HG03103 (cell line): ENCODE measurements around the gene TRABD.

Source experiments
- ATAC-seq: cut with Tn5 transposase; IDR thresholded peaks from one replicate; pipeline ENCODE4 v1.9.1; 2021; ENCODE audit warnings: low read depth; ENCODE audit not compliant: unreplicated experiment

Gene TRABD

GRCh38 chr22:50173311-50173982 lies 12.3 kb upstream of the TRABD start:
- no peak for ATAC-seq

GRCh38 chr22:50173983-50174355 lies 11.7 kb upstream of the TRABD start:
- ATAC-seq: no peak

DNA sequence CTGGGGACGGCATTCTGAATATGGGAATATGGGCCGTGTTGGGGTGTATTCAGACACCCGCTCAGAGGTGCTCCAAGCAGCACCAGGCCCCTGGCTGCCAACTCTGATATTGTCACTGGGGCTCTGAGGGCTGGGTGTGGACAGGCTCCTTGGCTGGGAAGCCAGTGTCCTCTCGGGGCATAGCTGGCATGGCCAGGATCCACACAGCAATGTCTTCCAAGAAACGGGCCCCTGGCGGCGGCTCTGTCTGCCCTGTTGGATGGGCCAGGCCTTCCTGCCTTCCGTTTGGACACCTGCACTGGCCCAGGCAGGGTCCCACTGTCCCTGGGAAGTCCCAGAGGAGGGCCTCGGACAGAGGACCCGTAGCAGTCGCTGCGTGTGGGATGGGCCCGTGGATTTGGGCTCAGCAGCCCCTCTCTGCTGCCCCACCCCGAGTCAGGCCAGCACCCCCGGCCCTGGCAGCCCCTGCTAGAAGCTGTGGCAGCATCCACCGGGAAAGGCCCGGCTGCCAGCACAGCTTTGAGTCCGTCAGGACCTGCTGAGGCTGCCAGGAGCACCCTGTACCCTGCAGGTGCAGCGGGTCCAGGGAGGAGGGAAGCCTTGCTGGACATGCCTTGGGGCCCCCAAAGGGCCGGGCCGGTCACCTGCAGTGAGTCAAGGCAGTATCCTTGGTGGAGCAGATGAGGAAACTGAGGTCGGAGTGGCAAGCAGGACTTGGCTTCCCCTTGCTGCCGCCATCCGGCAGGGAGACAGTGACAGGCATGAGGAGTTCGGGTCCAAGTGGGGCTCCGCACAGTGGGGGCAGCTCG lies 11.1 kb upstream of the TRABD start:
- ATAC-seq: no peak

DNA sequence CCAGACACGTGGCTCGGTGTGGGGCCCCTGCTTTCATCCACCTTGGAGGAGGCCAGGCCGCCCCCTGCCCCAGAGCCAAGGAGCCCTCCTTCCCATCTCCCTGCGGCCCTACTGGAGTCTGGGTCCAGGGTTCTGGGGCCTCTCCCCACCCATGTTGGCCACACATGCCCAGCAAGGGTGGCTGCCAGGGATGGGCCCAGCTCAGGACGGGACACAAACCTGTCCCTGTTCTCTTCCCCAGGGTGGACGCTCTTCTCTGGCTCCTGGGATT lies 10.6 kb upstream of the TRABD start:
- no peak for ATAC-seq

GRCh38 chr22:50175921-50176849 lies 9.5 kb upstream of the TRABD start:
- no peak for ATAC-seq

DNA sequence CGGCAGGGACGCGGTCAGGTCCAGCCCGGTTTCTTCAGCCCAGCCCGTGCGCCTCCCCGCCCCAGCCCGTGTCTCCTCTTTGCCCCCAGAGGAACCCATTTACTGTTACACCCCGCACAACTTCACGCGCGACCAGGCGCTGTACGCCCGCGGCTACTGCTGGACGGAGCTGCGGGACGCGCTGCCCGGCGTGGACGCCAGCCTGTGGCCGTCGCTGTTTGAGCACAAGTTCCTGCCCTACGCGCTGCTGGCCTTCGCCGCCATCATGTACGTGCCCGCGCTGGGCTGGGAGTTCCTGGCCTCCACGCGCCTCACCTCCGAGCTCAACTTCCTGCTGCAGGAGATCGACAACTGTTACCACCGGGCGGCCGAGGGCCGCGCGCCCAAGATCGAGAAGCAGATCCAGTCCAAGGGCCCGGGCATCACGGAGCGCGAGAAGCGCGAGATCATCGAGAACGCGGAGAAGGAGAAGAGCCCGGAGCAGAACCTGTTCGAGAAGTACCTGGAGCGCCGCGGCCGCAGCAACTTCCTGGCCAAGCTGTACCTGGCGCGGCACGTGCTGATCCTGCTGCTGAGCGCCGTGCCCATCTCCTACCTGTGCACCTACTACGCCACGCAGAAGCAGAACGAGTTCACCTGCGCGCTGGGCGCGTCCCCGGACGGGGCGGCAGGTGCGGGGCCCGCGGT lies 8.7 kb upstream of the TRABD start:
- ATAC-seq: no peak

- no peak for ATAC-seq
Measured at GRCh38 chr22:50177537-50178470, 7.9 kb upstream of the TRABD start.

GRCh38 chr22:50178471-50178864 lies 7.2 kb upstream of the TRABD start:
- ATAC-seq: no peak

DNA sequence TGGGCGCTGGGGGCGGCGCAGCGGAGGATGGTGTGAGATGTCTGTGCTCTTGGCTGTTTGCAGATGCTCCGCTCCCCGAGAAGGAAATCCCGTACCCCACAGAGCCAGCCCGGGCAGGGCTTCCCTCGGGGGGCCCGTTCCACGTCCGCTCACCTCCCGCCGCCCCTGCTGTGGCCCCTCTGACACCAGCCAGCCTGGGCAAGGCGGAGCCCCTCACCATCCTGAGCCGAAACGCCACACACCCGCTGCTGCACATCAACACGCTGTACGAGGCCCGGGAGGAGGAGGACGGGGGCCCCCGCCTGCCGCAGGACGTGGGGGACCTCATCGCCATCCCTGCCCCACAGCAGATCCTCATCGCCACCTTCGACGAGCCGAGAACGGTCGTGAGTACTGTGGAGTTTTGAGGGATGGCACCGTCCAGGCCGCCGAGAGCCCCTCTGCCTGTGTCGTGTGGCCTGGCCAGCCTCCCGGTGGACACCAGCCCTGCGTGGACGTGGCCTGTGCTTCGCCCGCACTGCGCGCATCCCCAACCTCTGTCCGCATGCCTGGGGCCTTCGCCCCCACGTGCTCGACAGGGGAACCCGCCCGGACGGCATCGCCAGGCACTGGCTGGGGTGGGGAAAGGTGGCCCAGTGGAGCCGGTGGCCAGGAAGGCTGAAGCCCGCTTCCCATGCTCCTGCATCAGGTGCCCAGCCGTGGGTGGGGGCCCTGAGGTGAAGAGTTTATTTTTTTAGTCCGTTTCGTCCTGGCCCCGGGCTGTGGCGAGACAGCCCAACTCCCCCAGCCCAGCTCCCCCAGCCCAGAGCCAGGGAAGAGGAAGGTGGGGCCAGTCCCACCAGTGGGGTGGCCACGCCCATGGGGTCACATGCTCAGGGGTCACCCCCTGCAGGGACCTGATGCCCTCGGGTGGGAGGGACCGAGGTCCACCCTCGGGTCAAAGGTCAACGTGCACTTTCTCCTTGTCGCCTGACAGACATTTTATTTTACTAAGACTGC lies 6.5 kb upstream of the TRABD start:
- no peak for ATAC-seq

DNA sequence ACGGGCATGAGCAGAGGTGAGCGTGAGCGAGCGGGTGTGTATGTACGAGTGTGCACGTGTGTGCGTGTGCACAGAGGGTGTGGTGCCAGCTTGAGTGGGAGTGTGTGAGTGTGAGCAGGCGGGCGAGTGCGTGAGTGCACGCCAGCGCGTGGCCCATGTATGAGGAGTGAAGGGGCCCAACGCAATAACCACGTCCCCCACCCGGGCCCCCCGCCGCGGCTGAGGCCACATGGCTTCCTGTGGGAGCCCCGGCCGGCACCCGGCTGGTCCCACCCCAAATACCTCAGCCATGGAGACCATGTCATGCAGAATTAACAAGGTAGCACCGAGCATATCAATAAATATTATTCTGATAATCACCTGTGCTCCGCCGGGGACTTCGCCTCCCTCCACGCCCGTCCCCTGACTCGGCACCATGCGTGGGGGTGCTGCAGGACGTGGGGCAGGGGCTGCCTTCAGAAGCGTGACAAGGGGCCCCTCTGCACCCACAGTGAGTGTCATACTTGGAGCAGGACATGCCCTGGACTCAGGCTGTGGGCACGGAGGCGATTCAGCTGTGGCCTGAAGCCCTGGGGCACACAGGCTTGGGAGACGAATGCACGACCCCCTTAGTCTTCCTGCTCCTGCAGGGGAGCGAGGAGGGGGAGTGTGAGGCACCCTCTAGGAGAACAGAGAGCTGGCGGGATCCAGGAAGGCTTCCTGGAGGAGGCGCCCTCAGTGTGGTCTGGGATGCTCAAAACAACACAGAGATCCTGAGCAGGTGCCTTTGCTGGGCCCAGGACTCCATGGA lies 5.6 kb upstream of the TRABD start:
- ATAC-seq: no peak

DNA sequence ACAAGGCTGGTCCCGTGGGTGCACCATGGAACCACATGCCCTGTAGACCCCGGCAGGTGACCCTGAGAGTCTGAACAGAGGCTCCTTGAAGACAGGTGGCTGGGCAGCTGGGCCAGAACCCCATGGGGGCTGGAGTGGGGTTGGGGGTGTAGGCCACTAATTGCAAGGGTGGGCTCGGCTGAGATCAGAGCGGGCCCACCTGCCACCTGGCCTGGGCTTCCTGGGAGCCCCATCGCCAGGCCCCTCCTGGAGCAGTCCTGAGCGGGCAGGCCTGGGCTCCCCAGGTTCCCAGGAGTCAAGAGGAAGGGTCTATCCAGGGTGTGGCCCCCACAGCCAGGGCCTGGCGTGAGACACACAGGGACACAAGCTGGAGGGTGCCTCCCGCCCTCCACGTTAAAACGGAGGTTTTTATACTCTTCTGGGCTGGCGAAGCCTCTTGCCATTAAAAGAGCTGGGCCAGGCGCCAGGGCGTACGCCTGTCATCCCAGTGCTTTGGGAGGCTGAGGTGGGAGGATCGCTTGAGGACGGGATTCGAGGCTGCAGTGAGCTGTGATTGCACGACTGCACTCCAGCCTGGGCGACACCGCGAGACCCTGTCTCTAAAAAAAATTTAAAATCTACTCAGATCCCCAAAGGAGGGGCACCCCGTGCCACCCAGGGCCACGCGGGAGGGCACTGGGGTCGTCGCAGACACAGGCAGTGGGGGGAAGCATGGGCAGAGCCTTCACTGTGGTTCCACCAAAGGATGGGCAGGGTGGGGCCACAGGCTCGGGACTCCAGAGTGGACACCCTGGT lies 4.8 kb upstream of the TRABD start:
- ATAC-seq: no peak

DNA sequence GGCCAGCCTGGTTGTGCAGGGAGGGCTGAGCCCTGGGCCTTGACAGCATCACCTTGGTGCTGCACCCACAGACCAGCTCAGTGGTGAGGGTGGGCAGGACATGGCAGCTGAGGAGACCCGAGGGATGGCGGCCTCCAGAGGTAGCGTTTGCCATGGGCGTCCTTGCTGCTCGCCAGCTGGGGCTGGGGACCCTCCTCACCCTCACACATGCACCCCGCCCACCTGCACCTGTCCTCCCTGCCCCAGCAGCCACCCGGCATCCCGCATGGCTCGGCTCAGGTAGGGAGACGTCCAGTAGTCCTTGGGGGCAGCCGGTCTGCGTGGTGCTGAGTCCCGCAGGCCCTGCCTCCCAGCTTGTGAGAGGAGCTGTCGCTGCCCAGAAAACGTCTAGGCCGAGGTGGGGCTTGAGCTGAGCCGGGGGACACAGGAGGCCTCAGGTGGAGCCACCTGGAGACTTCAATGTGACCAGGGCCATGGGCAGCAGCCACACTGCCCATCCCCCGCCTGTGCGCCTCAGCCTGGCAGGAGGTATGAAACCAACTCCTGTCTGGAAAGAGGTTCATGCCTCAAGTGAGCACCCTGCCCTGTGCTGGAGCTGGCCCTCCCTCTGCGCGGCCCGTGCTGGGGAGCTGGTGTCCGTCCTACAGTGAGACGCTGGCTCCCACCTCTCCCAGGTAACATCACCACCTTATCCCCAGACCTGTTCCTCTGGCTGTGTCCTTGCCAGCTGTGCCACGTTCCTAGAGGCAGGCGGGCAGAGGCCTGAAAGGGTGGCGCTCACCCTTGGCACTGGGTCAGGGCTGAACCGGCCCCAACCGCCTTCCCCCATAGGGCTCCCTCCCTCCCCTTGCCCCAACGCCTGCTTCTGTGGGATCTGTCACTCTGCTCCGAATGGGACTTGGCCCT lies 3.3 kb upstream of the TRABD start:
- ATAC-seq: no peak

- no peak for ATAC-seq
Measured at GRCh38 chr22:50183141-50183971, 2.4 kb upstream of the TRABD start.

DNA sequence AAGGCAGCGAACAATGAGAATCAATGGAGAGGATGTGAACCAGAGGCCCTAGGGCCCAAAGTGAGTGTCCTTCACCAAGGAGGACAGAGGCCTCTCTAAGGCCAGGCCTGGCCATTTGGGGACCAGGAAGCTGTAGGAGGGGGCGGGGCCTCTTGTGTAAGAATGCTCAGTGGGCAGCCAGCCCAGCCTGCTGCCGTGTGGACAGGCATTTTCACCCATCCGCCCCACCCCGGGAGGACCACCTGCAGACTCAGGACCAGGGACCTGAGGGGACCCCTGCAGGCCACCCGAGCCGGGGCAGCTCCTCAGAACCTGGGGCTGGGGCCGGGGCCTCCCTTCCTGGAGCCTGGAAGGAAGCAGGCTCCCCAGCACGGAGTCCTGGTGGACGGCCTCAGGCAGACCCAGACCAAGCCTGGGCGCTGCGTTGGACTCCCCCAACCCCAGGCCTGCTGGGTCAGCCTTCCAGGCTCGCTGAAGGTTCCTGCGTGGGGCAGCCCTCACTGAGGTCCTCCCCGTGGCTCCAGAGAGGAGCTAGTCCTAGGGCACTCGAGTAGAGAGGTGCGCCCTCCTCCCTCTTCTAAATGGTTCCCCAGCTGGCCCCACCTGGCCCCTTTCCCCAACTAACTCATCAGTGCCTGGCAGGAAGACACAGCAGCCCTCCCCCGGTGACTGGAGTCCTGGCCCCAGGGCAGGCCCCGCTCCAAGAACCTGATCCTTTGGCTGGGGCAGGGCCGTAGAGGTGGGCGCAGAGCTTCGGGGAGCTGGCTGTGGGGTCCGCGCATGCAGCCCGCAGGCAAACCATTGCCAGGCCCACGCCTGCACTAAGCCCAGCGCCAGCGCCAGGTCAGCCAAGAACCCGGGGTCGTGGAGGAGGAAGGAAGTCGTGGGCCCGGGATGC lies 1.5 kb upstream of the TRABD start:
- no peak for ATAC-seq
